Activated B cell treated with CpG ODN at 0.5 μM for 24 hours (primary cell): Measurements from ENCODE around the gene ZNF575. TPM values are rescaled to one million over a fixed set of nuclear protein-coding genes. Genes with fewer than 3 reads are reported as not detected.
"Not testable (repeated sequence)": the region's sequence is repeated elsewhere in the genome, so short reads cannot be mapped to it uniquely, and the experiment has no call there.

Source experiments
- ATAC-seq: fragments of 200-7000 bp; cut with Tn5 transposase; one replicate; pipeline ENCODE4 v1.10.0; 2021; ENCODE audit warnings: low read depth, mild to moderate bottlenecking, moderate library complexity
- CTCF ChIA-PET: fragments of 350-600 bp; sonication (Branson Sonifier 250); formaldehyde crosslinking; loops from one replicate; lab custom pipeline; 2021; ENCODE audit warnings: antibody characterized with exemption; lab: Charles Lee
- POLR2A ChIA-PET: fragments of 350-600 bp; sonication (Branson Sonifier 250); formaldehyde crosslinking; loops from one replicate; lab custom pipeline; 2021; ENCODE audit warnings: antibody characterized with exemption; lab: Charles Lee
- DNase-seq: peaks from one replicate; pipeline ENCODE4 v3.0.0; 2022
- H3K27ac Mint-ChIP-seq: one replicate; pipeline ENCODE4 v1.8.0; 2020; ENCODE audit warnings: mixed read lengths
- H3K27me3 Mint-ChIP-seq: one replicate; pipeline ENCODE4 v1.8.0; 2021; ENCODE audit warnings: mixed read lengths
- H3K36me3 Mint-ChIP-seq: one replicate; pipeline ENCODE4 v1.8.0; 2021; ENCODE audit warnings: low read depth, mixed read lengths
- H3K4me1 Mint-ChIP-seq: one replicate; pipeline ENCODE4 v1.8.0; 2021; ENCODE audit warnings: mixed read lengths
- H3K4me3 Mint-ChIP-seq: one replicate; pipeline ENCODE4 v1.8.0; 2020; ENCODE audit warnings: mild to moderate bottlenecking, mixed read lengths
- H3K9me3 Mint-ChIP-seq: one replicate; pipeline ENCODE4 v1.8.0; 2020; ENCODE audit warnings: mixed read lengths
- CTCF ChIP-seq: fragments of 200-600 bp; IDR thresholded peaks from one replicate; pipeline ENCODE4 v1.8.0; 2022; ENCODE audit warnings: antibody characterized with exemption, mild to moderate bottlenecking
- intact Hi-C: fragments of 100-400 bp; cut with micrococcal nuclease; formaldehyde crosslinking; loops from one replicate; pipeline ENCODE4 v1.15.1; 2024
- total RNA-seq: library from RNA; stranded (reverse); gene quantifications from 2 replicates; pipeline ENCODE4 v1.2.3, GENCODE V29; 2022

Gene ZNF575
- total RNA-seq, 1 donor from 2014 or later = 1.9 TPM

- intact Hi-C loops = no loop called here
- H3K4me3 Mint-ChIP-seq = no peak overlapping the region
- no peak for DNase-seq
- TF ChIP-seq CTCF = no peak
- CTCF ChIA-PET = interaction anchor here (0.7 kb wide), 1 partner anchor 12 kb away, joined by 3 read pairs; no protein-coding TSS in a partner anchor
- ATAC-seq = no peak
- no peaks in the 10 kb centered on the region for H3K9me3 Mint-ChIP-seq
- H3K27ac Mint-ChIP-seq = no peak overlapping the region
- POLR2A ChIA-PET = no interaction called here
- H3K36me3 Mint-ChIP-seq = peaks cover 31% of the 10 kb centered on the region
- peaks cover 21% of the 10 kb centered on the region for H3K4me1 Mint-ChIP-seq
- no peaks in the 10 kb centered on the region for H3K27me3 Mint-ChIP-seq
Observed at GRCh38 chr19:43506629-43507028, 26.4 kb upstream of the ZNF575 start.

DNA sequence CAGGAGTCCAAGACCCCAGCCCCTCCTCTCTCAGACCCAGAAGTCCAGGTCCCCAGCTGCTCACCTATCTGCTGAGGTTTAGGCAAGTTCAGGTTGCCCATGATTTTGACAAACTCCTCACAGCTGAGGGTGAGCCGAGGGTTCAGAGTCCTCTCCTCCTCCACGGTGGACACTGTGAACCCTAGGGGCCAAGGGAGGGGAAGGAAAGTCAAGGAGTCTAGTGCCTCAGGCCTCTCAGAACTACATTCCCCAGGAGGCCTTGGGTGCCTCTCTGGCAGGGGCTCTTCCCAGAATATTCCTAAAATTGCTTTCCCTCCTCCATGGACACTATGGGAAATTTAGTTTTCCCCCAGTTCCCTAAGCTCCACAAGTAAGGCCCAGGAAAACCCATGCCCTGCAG, 25.1 kb upstream of the ZNF575 start:
- ATAC-seq (no peak), DNase-seq (no peak)
- TF ChIP-seq CTCF = no peak
- no peaks in the 10 kb centered on the region for H3K9me3 Mint-ChIP-seq
- H3K27ac Mint-ChIP-seq = no peak overlapping the region
- no peak overlapping the region for H3K4me3 Mint-ChIP-seq
- peaks cover 29% of the 10 kb centered on the region for H3K36me3 Mint-ChIP-seq
- ChIA-PET CTCF (no interaction called here), POLR2A (no interaction called here)
- peaks cover 18% of the 10 kb centered on the region for H3K4me1 Mint-ChIP-seq
- H3K27me3 Mint-ChIP-seq = no peaks in the 10 kb centered on the region
- intact Hi-C loops = no loop called here

GRCh38 chr19:43510713-43511112, 22.3 kb upstream of the ZNF575 start:
- H3K4me1 Mint-ChIP-seq = peaks cover 2% of the 10 kb centered on the region
- ChIA-PET POLR2A (no interaction called here), CTCF (interaction anchor here (0.6 to 2.3 kb wide), 2 partner anchors 9 to 286 kb away, joined by 5 to 8 read pairs; no protein-coding TSS in a partner anchor)
- DNase-seq (no peak), ATAC-seq (no peak)
- H3K9me3 Mint-ChIP-seq = no peaks in the 10 kb centered on the region
- H3K36me3 Mint-ChIP-seq = peaks cover 22% of the 10 kb centered on the region
- intact Hi-C loops = no loop called here
- TF ChIP-seq CTCF = no peak
- no peak overlapping the region for H3K4me3 Mint-ChIP-seq
- H3K27me3 Mint-ChIP-seq = no peaks in the 10 kb centered on the region
- no peak overlapping the region for H3K27ac Mint-ChIP-seq

- no peaks in the 10 kb centered on the region for H3K27me3 Mint-ChIP-seq
- peaks cover 2% of the 10 kb centered on the region for H3K4me1 Mint-ChIP-seq
- H3K4me3 Mint-ChIP-seq = no peak overlapping the region
- no peak overlapping the region for H3K27ac Mint-ChIP-seq
- no peaks in the 10 kb centered on the region for H3K9me3 Mint-ChIP-seq
- no peak for TF ChIP-seq CTCF
- intact Hi-C loops = no loop called here
- no peak for DNase-seq
- POLR2A ChIA-PET = no interaction called here
- CTCF ChIA-PET = interaction anchor here (0.6 to 2.3 kb wide), 2 partner anchors 8 to 285 kb away, joined by 5 to 8 read pairs; no protein-coding TSS in a partner anchor
- no peak for ATAC-seq
- H3K36me3 Mint-ChIP-seq = peaks cover 22% of the 10 kb centered on the region
Observed at GRCh38 chr19:43511324-43511723, 21.7 kb upstream of the ZNF575 start.

DNA sequence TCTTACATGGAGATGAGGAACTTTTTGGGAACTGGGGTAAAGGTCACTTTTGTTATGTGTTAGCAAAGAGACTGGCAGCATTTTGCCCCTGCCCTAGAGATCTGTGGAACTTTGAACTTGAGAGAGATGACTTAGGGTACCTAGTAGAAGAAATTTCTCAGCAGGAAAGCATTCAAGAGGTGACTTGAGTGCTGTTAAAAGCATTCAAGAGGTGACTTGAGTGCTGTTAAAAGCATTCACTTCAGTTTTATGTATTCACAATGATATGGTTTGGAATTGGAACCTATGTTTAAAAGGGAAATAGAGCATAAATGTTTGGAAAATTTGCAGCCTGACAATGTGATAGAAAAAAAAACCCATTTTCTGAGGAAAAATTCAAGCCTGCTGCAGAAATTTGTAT, 20.6 kb upstream of the ZNF575 start:
- H3K4me1 Mint-ChIP-seq, DNase-seq, H3K9me3 Mint-ChIP-seq, CTCF ChIA-PET, H3K27ac Mint-ChIP-seq, intact Hi-C loops, H3K4me3 Mint-ChIP-seq, H3K27me3 Mint-ChIP-seq, ATAC-seq, POLR2A ChIA-PET: not testable (repeated sequence)
- peaks cover 22% of the 10 kb centered on the region for H3K36me3 Mint-ChIP-seq

DNA sequence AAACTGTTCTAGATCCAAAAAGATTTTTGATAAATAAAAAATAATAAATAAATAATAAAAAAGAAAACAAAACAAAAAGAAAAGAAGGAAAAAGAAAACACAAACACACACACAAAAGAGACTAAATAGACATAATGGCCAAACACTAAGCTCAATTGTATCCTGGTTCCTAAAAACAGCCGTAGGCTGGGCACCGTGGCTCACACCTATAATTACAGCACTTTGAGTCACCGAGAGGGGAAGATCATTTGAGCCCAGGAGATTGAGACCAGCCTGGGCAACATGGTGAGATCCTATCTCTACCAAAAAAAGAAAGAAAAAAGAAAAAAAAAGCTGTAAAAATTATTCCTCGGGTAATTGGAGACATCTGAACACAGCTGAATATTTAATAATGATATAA, 14.9 kb upstream of the ZNF575 start:
- peak overlapping the region; percentile 24 for H3K4me3 Mint-ChIP-seq
- no peak for DNase-seq

More for the DNA sequence above, 14.9 kb upstream of the ZNF575 start:
- CTCF ChIA-PET = interaction anchor here (0.6 to 4.0 kb wide), 8 partner anchors 10 to 85 kb away, joined by 3 to 300 read pairs (median 22); partner anchors contain the start of gene PHLDB3
- no peak for TF ChIP-seq CTCF
- H3K9me3 Mint-ChIP-seq = no peaks in the 10 kb centered on the region
- H3K27me3 Mint-ChIP-seq = no peaks in the 10 kb centered on the region
- POLR2A ChIA-PET = interaction anchor here (0.7 to 2.5 kb wide), 10 partner anchors 14 to 263 kb away, joined by 3 to 27 read pairs (median 4); partner anchors contain the start of genes IRGQ, KCNN4, PHLDB3 and ZNF575
- H3K27ac Mint-ChIP-seq = no peak overlapping the region
- H3K4me1 Mint-ChIP-seq = peaks cover 18% of the 10 kb centered on the region
- intact Hi-C loops = loop anchor here (2.0 kb wide), 1 partner anchor 13 kb away; the partner anchor contains the start of gene PHLDB3
- ATAC-seq = no peak
- peaks cover 2% of the 10 kb centered on the region for H3K36me3 Mint-ChIP-seq
